ENCODE measurements around the gene DHX32.

Gene DHX32

GRCh38 chr10:125848371-125848770 is 32.7 kb downstream of the DHX32 start:
- DNase-seq (ENCODE audit: low read depth): no peak

GRCh38 chr10:125846894-125847293 is 34.2 kb downstream of the DHX32 start:
- no peak for DNase-seq (ENCODE audit: low read depth)

- no peak for DNase-seq (ENCODE audit: low read depth)
These were observed 35.5 kb downstream of the DHX32 start for GRCh38 chr10:125845617-125846016.

GRCh38 chr10:125844751-125845221 is 36.3 kb downstream of the DHX32 start:
- no peak for DNase-seq (ENCODE audit: low read depth)

- peak; percentile 43 for DNase-seq (ENCODE audit: low read depth)
These were observed 37.3 kb downstream of the DHX32 start for GRCh38 chr10:125843603-125844329.

GRCh38 chr10:125840955-125841354 is 40.1 kb downstream of the DHX32 start:
- DNase-seq (ENCODE audit: low read depth): peak; percentile 26

GRCh38 chr10:125840406-125840805 is 40.7 kb downstream of the DHX32 start:
- no peak for DNase-seq (ENCODE audit: low read depth)

GRCh38 chr10:125838802-125839575 is 42.1 kb downstream of the DHX32 start:
- DNase-seq (ENCODE audit: low read depth): no peak

- no peak for DNase-seq (ENCODE audit: low read depth)
These were observed 44.3 kb downstream of the DHX32 start for GRCh38 chr10:125836746-125837145.

- DNase-seq (ENCODE audit: low read depth): no peak
These were observed 52.8 kb downstream of the DHX32 start for GRCh38 chr10:125828311-125828710.

GRCh38 chr10:125827133-125827532 is 54.0 kb downstream of the DHX32 start:
- DNase-seq (ENCODE audit: low read depth): no peak

- peak; percentile 15 for DNase-seq (ENCODE audit: low read depth)
These were observed 56.4 kb downstream of the DHX32 start for GRCh38 chr10:125824736-125825135.

- DNase-seq (ENCODE audit: low read depth): no peak
These were observed 57.3 kb downstream of the DHX32 start for GRCh38 chr10:125823663-125824251.

GRCh38 chr10:125822878-125823662 is 58.0 kb downstream of the DHX32 start, which contains the start of the genes BCCIP and UROS:
Gene BCCIP, plus strand, starts transcription at chr10:125823546. Its CDS starts 12 bp downstream, at chr10:125823558.
Gene UROS, minus strand, starts transcription at chr10:125823258. Its CDS starts 6,759 bp downstream, at chr10:125816499.
- DNase-seq (ENCODE audit: low read depth): peak; percentile 81

GRCh38 chr10:125820701-125821100 is 60.4 kb downstream of the DHX32 start:
- no peak for DNase-seq (ENCODE audit: low read depth)

GRCh38 chr10:125817337-125817946 is 63.6 kb downstream of the DHX32 start:
- DNase-seq (ENCODE audit: low read depth): no peak

GRCh38 chr10:125816548-125816947 is 64.5 kb downstream of the DHX32 start:
- no peak for DNase-seq (ENCODE audit: low read depth)

- DNase-seq (ENCODE audit: low read depth): no peak
These were observed 65.3 kb downstream of the DHX32 start for GRCh38 chr10:125815764-125816163.

- DNase-seq (ENCODE audit: low read depth): peak; percentile 83
These were observed 68.9 kb downstream of the DHX32 start for GRCh38 chr10:125812128-125812750.

- DNase-seq (ENCODE audit: low read depth): peak; percentile 9
These were observed 69.8 kb downstream of the DHX32 start for GRCh38 chr10:125811251-125811650.

GRCh38 chr10:125808047-125808446 is 73.0 kb downstream of the DHX32 start:
- no peak for DNase-seq (ENCODE audit: low read depth)
